Measurements from ENCODE around the gene CACHD1. TPM values are rescaled to one million over a fixed set of nuclear protein-coding genes. Genes with fewer than 3 reads are reported as not detected.

Gene CACHD1
- total and polyA plus RNA-seq, 3 donors from 2014 or later = 7.4 to 10.3 (median 8.3) TPM

GRCh38 chr1:64705591-64705990 lies 235.7 kb downstream of the CACHD1 start:
- DNase-seq = no peak
- intact Hi-C loops (cut with DNase I; ENCODE audit: low total_unique reads) = no loop called here
- Histone ChIP-seq H3K4me1 (no peaks in the 10 kb centered on the region), H3K27ac (no peak overlapping the region), H3K36me3 (ENCODE audit: low read depth, missing control alignments) (no peaks in the 10 kb centered on the region), H3K4me3 (no peak overlapping the region), H3K27me3 (no peaks in the 10 kb centered on the region), H3K9me3 (no peaks in the 10 kb centered on the region)
- 20 to 63% methylated on average over 1 of the region's 1 CpG for WGBS, 2 donors
- TF ChIP-seq POLR2A (IDR thresholded peaks at IDR 0.05) (no peak), CTCF (IDR thresholded peaks at IDR 0.05) (no peak)

- Histone ChIP-seq H3K9me3 (no peaks in the 10 kb centered on the region), H3K27me3 (no peaks in the 10 kb centered on the region), H3K4me3 (no peak overlapping the region), H3K27ac (no peak overlapping the region), H3K36me3 (ENCODE audit: low read depth, missing control alignments) (no peaks in the 10 kb centered on the region), H3K4me1 (no peaks in the 10 kb centered on the region)
- TF ChIP-seq POLR2A (IDR thresholded peaks at IDR 0.05) = no peak
- TF ChIP-seq CTCF (IDR thresholded peaks at IDR 0.05) = no peak
- WGBS, 2 donors = 36 to 43% methylated on average over 1 of the region's 1 CpG
- intact Hi-C loops (cut with DNase I; ENCODE audit: low total_unique reads) = no loop called here
- no peak for DNase-seq
Observed at GRCh38 chr1:64711266-64711665, 241.3 kb downstream of the CACHD1 start.

GRCh38 chr1:64712049-64712448 lies 242.1 kb downstream of the CACHD1 start:
- Histone ChIP-seq H3K4me1 (no peaks in the 10 kb centered on the region), H3K4me3 (no peak overlapping the region), H3K27ac (no peak overlapping the region), H3K9me3 (no peaks in the 10 kb centered on the region), H3K36me3 (ENCODE audit: low read depth, missing control alignments) (no peaks in the 10 kb centered on the region), H3K27me3 (no peaks in the 10 kb centered on the region)
- TF ChIP-seq CTCF (IDR thresholded peaks at IDR 0.05) (no peak), POLR2A (IDR thresholded peaks at IDR 0.05) (no peak)
- intact Hi-C loops (cut with DNase I; ENCODE audit: low total_unique reads) = no loop called here
- WGBS, 2 donors = 75 to 85% methylated on average over 2 of the region's 2 CpGs
- no peak for DNase-seq

GRCh38 chr1:64715186-64715585 lies 245.3 kb downstream of the CACHD1 start:
- Histone ChIP-seq H3K36me3 (ENCODE audit: low read depth, missing control alignments) (no peaks in the 10 kb centered on the region), H3K4me1 (no peaks in the 10 kb centered on the region), H3K27ac (no peak overlapping the region), H3K4me3 (no peak overlapping the region), H3K27me3 (no peaks in the 10 kb centered on the region), H3K9me3 (no peaks in the 10 kb centered on the region)
- intact Hi-C loops (cut with DNase I; ENCODE audit: low total_unique reads) = no loop called here
- DNase-seq = no peak
- TF ChIP-seq CTCF (IDR thresholded peaks at IDR 0.05) (no peak), POLR2A (IDR thresholded peaks at IDR 0.05) (no peak)
- 49 to 59% methylated on average over 2 of the region's 2 CpGs for WGBS, 2 donors

- Histone ChIP-seq H3K4me3 (no peak overlapping the region), H3K27me3 (no peaks in the 10 kb centered on the region), H3K27ac (no peak overlapping the region), H3K4me1 (no peaks in the 10 kb centered on the region), H3K36me3 (ENCODE audit: low read depth, missing control alignments) (no peaks in the 10 kb centered on the region), H3K9me3 (no peaks in the 10 kb centered on the region)
- intact Hi-C loops (cut with DNase I; ENCODE audit: low total_unique reads) = no loop called here
- 58 to 66% methylated on average over 2 of the region's 2 CpGs for WGBS, 2 donors
- no peak for DNase-seq
- no peak for TF ChIP-seq CTCF (IDR thresholded peaks at IDR 0.05)
- no peak for TF ChIP-seq POLR2A (IDR thresholded peaks at IDR 0.05)
Observed at GRCh38 chr1:64721135-64721534, 251.2 kb downstream of the CACHD1 start.
